Thyroid gland (tissue), 4 donors: ENCODE measurements around the gene ABLIM1. TPM values are rescaled to one million over a fixed set of nuclear protein-coding genes. Genes with fewer than 3 reads are reported as not detected.
A peak's percentile ranks its signal among the peaks of the same experiment; 100 is the strongest.

Source experiments
- DNase-seq, 2 donors: peaks; one replicate each; pipeline ENCODE4 v3.0.0-alpha.2; 2019
- H3K27ac ChIP-seq, 3 donors: fragments of 200-600 bp; sonication (generic); 1 replicate in 2 of 3; 2 replicates in 1 of 3; pipeline ENCODE4 v1.5.1; 2016 to 2019; ENCODE audit warnings: mild to moderate bottlenecking in 1 of 3, moderate library complexity in 1 of 3
- H3K27me3 ChIP-seq: fragments of 200-600 bp; sonication (generic); one replicate; pipeline ENCODE4 v1.5.1; 2019
- H3K36me3 ChIP-seq, 2 donors: fragments of 200-600 bp; sonication (generic); one replicate each; pipeline ENCODE4 v1.5.1; 2016 to 2019
- H3K4me1 ChIP-seq, 2 donors: fragments of 200-600 bp; sonication (generic); one replicate each; pipeline ENCODE4 v1.5.1; 2017 to 2019
- H3K4me3 ChIP-seq, 3 donors: fragments of 200-600 bp; sonication (generic); replicated peaks in 1 of 3; 1 replicate in 2 of 3; 2 replicates in 1 of 3; pipeline ENCODE4 v1.5.1; 2016; ENCODE audit warnings: mild to moderate bottlenecking in 1 of 3
- H3K9me3 ChIP-seq: fragments of 200-600 bp; sonication (generic); one replicate; pipeline ENCODE4 v1.5.1; 2017
- CTCF ChIP-seq, 6 experiments: fragments of 200-600 bp in 3 of 6; fragments of 450-650 bp in 3 of 6; sonication (generic) in 3 of 6; IDR thresholded peaks; one replicate each; pipeline ENCODE4 v1.5.1; 2016 to 2019; ENCODE audit warnings: antibody characterized with exemption in 6 of 6, mild to moderate bottlenecking in 2 of 6, inconsistent platforms in 1 of 6, moderate library complexity in 1 of 6
- POLR2A ChIP-seq, 2 donors: fragments of 450-650 bp; IDR thresholded peaks; one replicate each; pipeline ENCODE4 v1.6.1; 2017; ENCODE audit warnings: antibody characterized with exemption in 2 of 2, mild to moderate bottlenecking in 2 of 2, moderate library complexity in 1 of 2
- WGBS, 2 donors: methylation state at CpG; one replicate each; pipeline ENCODE4 v1.1.5; 2017; 5-methylcytosine and 5-hydroxymethylcytosine counted together
- intact Hi-C: fragments of 100-400 bp; cut with DNase I; formaldehyde crosslinking; loops from one replicate; pipeline ENCODE4 v1.15.1; 2023
- total RNA-seq, 4 donors: library from RNA; depleted of rRNA; stranded (reverse); fragments of >200 nt; gene quantifications; one replicate each; pipeline ENCODE4 v1.2.3, GENCODE V29; 2016

The ABLIM1 gene
- total RNA-seq, 4 donors from 2014 or later = 225 to 404 (median 382) TPM

- peak; percentile 59 to 75 for DNase-seq
- Histone ChIP-seq H3K4me1 (peaks cover 75 to 92% of the 10 kb centered on the region in 2 donors), H3K4me3 (no peak overlapping the region), H3K36me3 (no peaks in the 10 kb centered on the region), H3K27me3 (no peaks in the 10 kb centered on the region), H3K9me3 (no peaks in the 10 kb centered on the region), H3K27ac (peak overlapping the region; percentile 83 to 100 (median 97))
- intact Hi-C loops = no loop called here
- TF ChIP-seq CTCF (IDR thresholded peaks at IDR 0.05) (no peak), POLR2A (IDR thresholded peaks at IDR 0.05) (peak in 1 of 2 donors; percentile 50)
- WGBS, 2 donors = 57 to 72% methylated on average over 7 of the region's 7 CpGs
Measured at GRCh38 chr10:114477285-114477684, 180.8 kb downstream of the ABLIM1 start.

- TF ChIP-seq POLR2A (IDR thresholded peaks at IDR 0.05) (no peak), CTCF (IDR thresholded peaks at IDR 0.05) (no peak)
- Histone ChIP-seq H3K27me3 (no peaks in the 10 kb centered on the region), H3K4me3 (no peak overlapping the region), H3K36me3 (peaks cover 0 to under 1% of the 10 kb centered on the region in 2 donors), H3K4me1 (peaks cover 60 to 73% of the 10 kb centered on the region in 2 donors), H3K9me3 (no peaks in the 10 kb centered on the region), H3K27ac (peak overlapping the region in 1 of 3 donors; percentile 100)
- intact Hi-C loops = no loop called here
- WGBS, 2 donors = 96 to 97% methylated on average over 5 of the region's 5 CpGs
- DNase-seq = no peak
Measured at GRCh38 chr10:114474989-114475388, 183.1 kb downstream of the ABLIM1 start.

- intact Hi-C loops = no loop called here
- 33 to 45% methylated on average over 3 of the region's 3 CpGs for WGBS, 2 donors
- Histone ChIP-seq H3K4me1 (peaks cover 48 to 62% of the 10 kb centered on the region in 2 donors), H3K27ac (peak overlapping the region; percentile 46 to 100 (median 74)), H3K9me3 (no peaks in the 10 kb centered on the region), H3K27me3 (no peaks in the 10 kb centered on the region), H3K4me3 (no peak overlapping the region), H3K36me3 (peaks cover 0 to 9% of the 10 kb centered on the region in 2 donors)
- no peak for DNase-seq
- no peak for TF ChIP-seq CTCF (IDR thresholded peaks at IDR 0.05)
- no peak for TF ChIP-seq POLR2A (IDR thresholded peaks at IDR 0.05)
Measured at GRCh38 chr10:114473776-114474175, 184.3 kb downstream of the ABLIM1 start.

GRCh38 chr10:114472877-114473253 is 185.2 kb downstream of the ABLIM1 start:
- no peak for DNase-seq
- no peaks in the 10 kb centered on the region for H3K27me3 ChIP-seq
- WGBS, 2 donors = 79% methylated on average over 4 of the region's 4 CpGs
- TF ChIP-seq CTCF (IDR thresholded peaks at IDR 0.05) = no peak
- TF ChIP-seq POLR2A (IDR thresholded peaks at IDR 0.05) = no peak
- peaks cover 44 to 53% of the 10 kb centered on the region in 2 donors for H3K4me1 ChIP-seq
- peak overlapping the region; percentile 45 to 100 (median 46) for H3K27ac ChIP-seq
- intact Hi-C loops = no loop called here
- H3K36me3 ChIP-seq = peaks cover under 1 to 9% of the 10 kb centered on the region in 2 donors
- H3K4me3 ChIP-seq = no peak overlapping the region
- no peaks in the 10 kb centered on the region for H3K9me3 ChIP-seq

- TF ChIP-seq CTCF (IDR thresholded peaks at IDR 0.05) (no peak), POLR2A (IDR thresholded peaks at IDR 0.05) (peak in 1 of 2 donors; percentile 26)
- intact Hi-C loops = no loop called here
- 76 to 78% methylated on average over 11 of the region's 11 CpGs for WGBS, 2 donors
- H3K4me3 ChIP-seq = no peak overlapping the region
- peak overlapping the region; percentile 45 to 100 (median 46) for H3K27ac ChIP-seq
- peak in 1 of 2 donors; percentile 32 for DNase-seq
- no peaks in the 10 kb centered on the region for H3K27me3 ChIP-seq
- peaks cover 3 to 9% of the 10 kb centered on the region in 2 donors for H3K36me3 ChIP-seq
- peaks cover 37 to 47% of the 10 kb centered on the region in 2 donors for H3K4me1 ChIP-seq
- no peaks in the 10 kb centered on the region for H3K9me3 ChIP-seq
Measured at GRCh38 chr10:114471906-114472876, 185.9 kb downstream of the ABLIM1 start.
